ENCODE data around the gene BTNL2. TPM values are rescaled to one million over a fixed set of nuclear protein-coding genes. Genes with fewer than 3 reads are reported as not detected.

BTNL2 gene
- total RNA-seq, 4 donors from 2014 or later = not detected

- TF ChIP-seq CTCF (IDR thresholded peaks at IDR 0.05) = no peak
- TF ChIP-seq EP300 (IDR thresholded peaks at IDR 0.05) = no peak
- TF ChIP-seq POLR2A (IDR thresholded peaks at IDR 0.05) = no peak
- no peaks in the 10 kb centered on the region for H3K36me3 ChIP-seq
- no peak overlapping the region for H3K4me3 ChIP-seq
- peaks cover 0 to 88% of the 10 kb centered on the region in 2 donors for H3K27me3 ChIP-seq
- H3K4me1 ChIP-seq = peaks cover 0 to 7% (median 2%) of the 10 kb centered on the region in 4 donors
- 71 to 75% methylated on average over 3 of the region's 3 CpGs for WGBS, 2 donors
- DNase-seq (ENCODE audit: low spot score in 2 of 2) = no peak
- H3K9me3 ChIP-seq = no peaks in the 10 kb centered on the region
- H3K27ac ChIP-seq = no peak overlapping the region
These were observed 9.1 kb upstream of the BTNL2 start for GRCh38 chr6:32416036-32416435.

GRCh38 chr6:32415521-32416019 is 8.6 kb upstream of the BTNL2 start:
- no peak overlapping the region for H3K27ac ChIP-seq
- peaks cover 0 to 7% (median 2%) of the 10 kb centered on the region in 4 donors for H3K4me1 ChIP-seq
- no peak overlapping the region for H3K4me3 ChIP-seq
- H3K36me3 ChIP-seq = no peaks in the 10 kb centered on the region
- no peak for TF ChIP-seq EP300 (IDR thresholded peaks at IDR 0.05)
- no peak for TF ChIP-seq POLR2A (IDR thresholded peaks at IDR 0.05)
- peak; percentile 86 to 100 (median 97) for TF ChIP-seq CTCF (IDR thresholded peaks at IDR 0.05)
- H3K27me3 ChIP-seq = peaks cover 0 to 85% of the 10 kb centered on the region in 2 donors
- WGBS, 2 donors = 5 to 9% methylated on average over 13 of the region's 13 CpGs
- peak; percentile 62 to 88 for DNase-seq (ENCODE audit: low spot score in 2 of 2)
- H3K9me3 ChIP-seq = no peaks in the 10 kb centered on the region

- H3K4me1 ChIP-seq = peaks cover 0 to 7% (median 2%) of the 10 kb centered on the region in 4 donors
- 5 to 7% methylated on average over 11 of the region's 11 CpGs for WGBS, 2 donors
- DNase-seq (ENCODE audit: low spot score in 2 of 2) = peak; percentile 43 to 77
- no peak overlapping the region for H3K4me3 ChIP-seq
- H3K36me3 ChIP-seq = no peaks in the 10 kb centered on the region
- no peak overlapping the region for H3K27ac ChIP-seq
- H3K27me3 ChIP-seq = peaks cover 0 to 77% of the 10 kb centered on the region in 2 donors
- TF ChIP-seq CTCF (IDR thresholded peaks at IDR 0.05) = peak; percentile 85 to 96 (median 90)
- no peak for TF ChIP-seq POLR2A (IDR thresholded peaks at IDR 0.05)
- no peak for TF ChIP-seq EP300 (IDR thresholded peaks at IDR 0.05)
- H3K9me3 ChIP-seq = no peaks in the 10 kb centered on the region
These were observed 6.6 kb upstream of the BTNL2 start for GRCh38 chr6:32413427-32414047.

- Histone ChIP-seq H3K36me3 (no peaks in the 10 kb centered on the region), H3K4me1 (peaks cover 0 to 7% (median 2%) of the 10 kb centered on the region in 4 donors), H3K27ac (no peak overlapping the region), H3K4me3 (no peak overlapping the region), H3K9me3 (no peaks in the 10 kb centered on the region), H3K27me3 (peaks cover 0 to 82% of the 10 kb centered on the region in 2 donors)
- DNase-seq (ENCODE audit: low spot score in 2 of 2) = no peak
- WGBS, 2 donors = 63 to 77% methylated on average over 9 of the region's 9 CpGs
- TF ChIP-seq EP300 (IDR thresholded peaks at IDR 0.05) (no peak), CTCF (IDR thresholded peaks at IDR 0.05) (no peak), POLR2A (IDR thresholded peaks at IDR 0.05) (no peak)
These were observed 4.8 kb upstream of the BTNL2 start for GRCh38 chr6:32411566-32412327.

- peaks cover 0 to 6% (median 2%) of the 10 kb centered on the region in 4 donors for H3K4me1 ChIP-seq
- no peak overlapping the region for H3K4me3 ChIP-seq
- no peak for DNase-seq (ENCODE audit: low spot score in 2 of 2)
- WGBS, 2 donors = 42 to 48% methylated on average over 5 of the region's 5 CpGs
- TF ChIP-seq CTCF (IDR thresholded peaks at IDR 0.05) (no peak), EP300 (IDR thresholded peaks at IDR 0.05) (no peak), POLR2A (IDR thresholded peaks at IDR 0.05) (no peak)
- H3K36me3 ChIP-seq = no peaks in the 10 kb centered on the region
- H3K9me3 ChIP-seq = no peaks in the 10 kb centered on the region
- H3K27me3 ChIP-seq = peaks cover 0 to 82% of the 10 kb centered on the region in 2 donors
- no peak overlapping the region for H3K27ac ChIP-seq
These were observed 3.9 kb upstream of the BTNL2 start for GRCh38 chr6:32410906-32411305.

Data from tibial nerve (tissue), 4 donors.